GM19043 (cell line): Measurements from ENCODE around the gene COG2.
"Not testable (repeated sequence)": the region's sequence is repeated elsewhere in the genome, so short reads cannot be mapped to it uniquely, and the experiment has no call there.

Experiments used
- ATAC-seq: cut with Tn5 transposase; IDR thresholded peaks from one replicate; pipeline ENCODE4 v1.9.1; 2021; ENCODE audit warnings: low read depth; ENCODE audit not compliant: unreplicated experiment

The COG2 gene

DNA sequence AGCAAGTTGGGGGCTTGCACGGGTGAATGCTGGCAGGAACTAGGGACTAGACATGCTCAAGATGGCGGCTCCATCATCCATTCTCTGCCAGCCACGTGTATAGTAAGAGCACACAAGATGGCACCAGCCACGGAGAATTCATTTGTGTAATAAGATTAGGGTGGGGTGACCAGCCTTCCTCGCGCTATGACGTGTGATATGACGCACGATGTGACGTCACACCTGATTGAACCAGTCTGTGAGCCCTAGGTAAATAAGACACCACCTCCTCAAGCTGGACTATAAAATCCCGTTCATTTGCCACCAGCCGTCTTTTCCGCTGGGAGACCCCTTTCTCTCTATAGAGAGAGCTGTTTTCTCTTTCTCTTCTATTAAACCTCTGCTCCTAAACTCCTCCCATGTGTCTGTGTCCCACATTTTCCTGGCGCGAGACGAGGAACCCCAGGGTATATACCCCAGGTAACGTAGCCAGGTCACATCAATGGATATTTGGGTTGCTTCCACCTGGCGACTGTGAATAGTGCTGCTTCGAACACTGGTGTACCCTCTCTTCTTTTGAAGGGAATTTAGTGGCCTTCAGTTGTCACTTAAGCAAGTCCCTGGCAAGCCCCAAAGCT lies 18.1 kb upstream of the COG2 start:
- no peak for ATAC-seq

DNA sequence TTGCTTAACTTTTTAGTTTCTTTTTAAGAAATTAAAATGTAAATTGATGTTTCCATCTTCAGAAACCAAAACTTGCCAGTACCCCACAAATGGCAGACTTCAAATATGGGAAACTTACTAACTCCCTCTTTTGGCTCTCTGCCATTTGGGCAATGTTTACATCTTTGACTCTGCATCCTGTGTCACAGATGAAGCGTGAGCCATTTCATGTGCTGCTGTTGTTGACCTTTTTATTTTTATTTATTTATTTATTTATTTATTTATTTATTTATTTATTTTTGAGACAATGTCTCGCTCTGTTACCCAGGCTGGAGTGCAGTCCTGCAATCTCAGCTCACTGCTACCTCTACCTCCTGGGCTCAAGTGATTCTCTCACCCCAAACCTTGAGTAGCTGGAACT lies 16.0 kb upstream of the COG2 start:
- no peak for ATAC-seq

DNA sequence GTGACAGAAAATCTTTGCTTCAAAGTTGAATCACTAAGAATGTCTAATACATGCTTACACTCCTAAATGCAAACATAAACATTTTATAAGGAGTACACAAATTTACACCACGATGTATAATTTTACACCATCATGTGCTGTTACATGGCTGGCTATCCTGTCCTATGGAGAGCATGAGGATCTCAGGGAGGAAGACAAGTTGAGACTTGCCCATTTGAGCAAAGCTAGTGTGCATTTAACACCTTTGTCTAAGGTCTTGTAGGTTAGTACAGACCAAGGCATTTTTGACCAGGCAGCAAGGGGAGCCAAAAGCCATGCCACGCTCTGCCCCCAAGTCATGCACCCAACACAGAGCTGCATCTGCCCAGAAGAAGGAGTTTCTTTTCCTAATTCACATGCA lies 14.5 kb upstream of the COG2 start:
- ATAC-seq: no peak

DNA sequence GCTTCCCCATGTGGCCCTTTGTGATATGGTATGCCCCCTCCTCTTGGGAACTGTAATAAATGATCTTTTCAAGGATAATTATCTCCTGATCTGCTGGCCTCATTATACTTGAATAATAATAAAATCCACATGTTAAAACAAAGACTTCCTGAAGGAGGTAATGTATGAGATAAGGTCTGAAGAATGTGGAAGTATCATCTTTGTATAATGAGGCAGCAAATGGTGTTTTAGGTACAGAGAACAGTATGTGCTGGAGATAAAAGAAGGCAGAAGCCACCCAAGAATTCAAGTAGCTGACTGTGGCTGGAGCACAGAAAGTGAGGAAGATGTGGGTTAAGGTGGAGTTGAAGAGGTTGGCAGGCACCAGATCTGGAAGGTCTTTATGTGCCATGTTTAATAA lies 12.8 kb upstream of the COG2 start:
- ATAC-seq: no peak

DNA sequence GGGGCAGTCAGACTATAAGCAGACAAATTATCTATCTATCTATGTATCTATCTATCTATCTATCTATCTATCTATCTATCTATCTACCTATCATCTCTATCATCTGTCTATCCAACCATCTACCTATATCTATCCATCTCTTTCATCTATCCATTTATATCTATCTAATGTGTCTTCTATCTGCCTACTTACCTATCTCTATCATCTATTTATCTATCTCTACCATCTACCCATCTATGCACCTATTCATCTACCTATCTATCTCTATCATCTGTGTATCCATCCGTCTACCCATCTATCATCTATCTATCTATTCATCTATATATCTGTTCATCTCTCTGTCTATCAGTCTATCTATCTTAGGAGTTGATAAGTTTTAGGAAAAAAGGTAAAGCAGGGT lies 10.8 kb upstream of the COG2 start:
- ATAC-seq: no peak

DNA sequence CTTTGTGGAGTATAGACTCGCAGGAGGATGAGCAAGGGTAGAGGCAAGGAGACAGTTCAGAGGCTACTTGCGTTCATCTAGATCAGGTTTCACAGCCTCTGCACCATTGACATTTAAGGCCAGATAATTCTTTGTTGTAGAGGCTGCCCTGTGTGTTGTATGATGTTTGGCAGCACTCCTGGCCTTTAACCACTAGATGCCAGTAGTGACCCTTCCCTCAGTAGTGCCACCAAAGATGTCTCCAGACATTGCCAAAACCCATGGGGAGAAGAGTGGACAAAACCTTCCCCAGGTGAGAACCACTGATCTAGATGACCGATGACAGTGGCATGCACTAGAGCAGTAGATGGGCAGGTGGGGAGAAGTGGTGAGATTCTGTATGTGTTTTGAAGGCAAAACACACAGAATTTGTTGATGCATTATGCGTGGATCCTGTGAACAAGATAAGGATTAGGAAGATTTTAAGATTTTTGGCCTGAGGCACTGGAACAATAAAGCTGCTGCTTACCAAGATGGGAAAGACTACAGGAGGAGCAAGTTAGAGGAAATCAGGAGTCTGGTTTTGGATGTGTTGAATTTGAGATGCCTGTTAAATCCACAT lies 9.9 kb upstream of the COG2 start:
- ATAC-seq: no peak

DNA sequence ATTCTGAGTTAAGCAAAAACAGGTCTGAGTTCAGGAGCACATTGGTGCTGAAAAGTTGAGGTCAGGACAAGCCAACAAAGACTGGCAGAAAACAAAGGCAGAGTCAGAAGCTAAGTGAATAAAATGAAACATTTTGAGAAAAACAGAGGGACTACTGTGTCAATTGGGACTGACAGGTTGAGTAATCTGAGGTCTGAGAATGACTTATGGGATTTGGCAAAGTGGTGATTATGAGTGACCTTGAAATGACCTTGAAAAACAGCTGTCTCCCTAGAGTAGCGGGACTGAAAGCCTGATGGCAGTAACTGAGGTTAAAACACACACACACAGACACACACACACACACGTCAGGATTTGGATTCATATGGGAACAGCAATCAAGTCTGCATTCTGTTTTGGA lies 8.8 kb upstream of the COG2 start:
- ATAC-seq: no peak

DNA sequence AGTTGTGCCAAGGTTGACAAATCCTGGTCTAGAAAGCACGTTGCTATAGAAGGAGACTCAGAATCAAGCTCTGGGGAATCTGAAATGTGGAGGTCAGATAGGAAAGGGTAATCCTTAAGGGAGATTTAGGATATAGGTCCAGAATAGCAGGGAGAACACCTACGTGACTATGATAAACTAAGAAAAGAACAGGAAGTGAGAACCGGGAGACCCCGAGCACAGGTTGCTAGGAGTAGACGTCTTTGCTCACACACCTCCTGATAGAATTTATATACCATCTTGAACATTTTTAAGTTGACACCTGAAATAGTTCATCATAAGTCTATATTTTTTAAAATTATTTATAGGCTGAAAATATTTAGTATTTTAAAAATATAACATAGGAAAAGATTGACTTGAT lies 7.9 kb upstream of the COG2 start:
- no peak for ATAC-seq

DNA sequence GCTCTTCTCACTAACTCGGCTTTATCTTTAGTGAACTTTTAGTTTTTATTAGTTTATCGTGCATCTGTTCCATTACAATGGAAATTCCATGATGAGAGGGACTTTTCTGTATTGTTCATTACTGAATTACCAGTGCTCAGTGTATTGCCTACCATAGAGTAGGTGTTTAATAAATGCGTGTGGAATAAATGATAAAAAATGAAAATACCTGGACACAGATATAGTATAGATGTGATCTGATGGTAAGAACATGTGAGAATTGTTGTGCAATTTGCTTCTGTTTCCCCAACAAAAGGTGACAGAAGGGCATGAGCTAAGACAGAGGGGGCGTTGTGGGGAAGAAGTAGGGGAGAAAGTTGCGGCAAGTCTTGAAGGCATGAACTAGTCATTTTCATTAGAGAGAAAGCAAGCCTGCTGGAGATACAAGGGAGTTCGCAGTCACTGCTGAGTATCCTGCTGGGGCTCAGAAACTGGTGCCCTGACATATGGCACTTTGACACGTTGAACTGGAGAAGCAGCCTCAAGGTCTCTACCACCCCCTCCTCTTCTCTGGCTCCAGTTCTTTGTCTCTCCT lies 5.6 kb upstream of the COG2 start:
- ATAC-seq: no peak

DNA sequence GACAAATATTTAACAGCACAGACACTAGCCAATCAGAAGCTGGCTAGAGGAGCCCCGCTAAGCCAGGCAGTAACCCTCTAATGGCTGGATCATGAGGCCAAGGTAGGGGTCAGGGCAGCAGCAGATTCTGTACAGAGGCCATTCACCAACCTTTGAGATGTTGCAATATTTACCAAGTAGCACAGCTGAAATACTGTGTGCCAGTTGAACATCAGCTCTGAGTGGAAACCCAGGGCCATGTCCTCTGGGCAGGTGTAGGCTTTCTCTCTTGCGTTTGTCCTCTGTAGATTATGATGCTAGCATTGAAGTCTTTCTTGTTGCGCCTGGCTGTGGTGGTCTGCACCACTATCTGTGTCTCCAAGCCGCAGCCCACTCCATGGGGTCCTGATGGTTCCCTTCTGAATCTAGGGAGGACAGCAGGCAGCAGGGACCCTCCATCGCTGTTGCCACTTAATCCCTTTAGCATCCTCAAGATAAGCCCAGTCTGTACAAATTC lies 2.5 kb upstream of the COG2 start:
- no peak for ATAC-seq

DNA sequence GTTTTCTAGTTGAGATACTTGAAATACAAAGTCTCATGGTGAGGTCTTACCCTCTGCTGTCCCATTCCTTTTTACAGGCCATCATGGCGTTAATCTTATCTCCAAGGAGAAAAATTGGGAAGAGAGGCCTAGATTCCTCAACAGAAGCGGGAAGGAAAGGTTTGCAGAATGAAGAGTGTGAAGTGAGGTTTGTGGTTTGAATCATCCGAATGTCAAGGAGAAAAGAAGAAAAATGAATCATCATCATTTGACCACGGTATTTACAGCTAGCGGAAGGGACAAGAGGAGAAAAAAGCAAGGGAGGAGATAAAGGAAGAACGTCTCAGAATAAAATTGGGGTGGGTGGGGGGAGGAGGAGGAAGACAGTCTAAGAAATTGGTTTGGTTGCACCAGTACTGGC lies 935 bp upstream of the COG2 start:
- ATAC-seq: no peak

DNA sequence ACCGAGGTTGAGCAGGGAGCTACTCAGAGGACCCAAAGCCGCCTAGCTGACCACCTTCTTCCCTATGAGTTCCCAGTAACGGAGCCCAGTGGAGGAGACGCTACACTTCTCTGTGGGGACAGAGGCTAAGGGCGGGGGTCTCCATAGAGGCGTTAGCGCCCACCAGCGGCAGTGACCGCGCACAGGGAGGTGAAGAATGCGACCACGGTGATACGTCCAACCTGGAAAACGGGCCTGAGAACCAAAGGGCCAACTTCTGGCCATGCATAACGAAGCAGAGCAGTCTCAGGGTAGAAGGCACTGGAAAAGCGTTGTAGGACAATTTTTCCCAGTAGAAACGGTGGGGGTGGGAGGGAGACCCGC lies 400 bp upstream of the COG2 start:
- no peak for ATAC-seq

DNA sequence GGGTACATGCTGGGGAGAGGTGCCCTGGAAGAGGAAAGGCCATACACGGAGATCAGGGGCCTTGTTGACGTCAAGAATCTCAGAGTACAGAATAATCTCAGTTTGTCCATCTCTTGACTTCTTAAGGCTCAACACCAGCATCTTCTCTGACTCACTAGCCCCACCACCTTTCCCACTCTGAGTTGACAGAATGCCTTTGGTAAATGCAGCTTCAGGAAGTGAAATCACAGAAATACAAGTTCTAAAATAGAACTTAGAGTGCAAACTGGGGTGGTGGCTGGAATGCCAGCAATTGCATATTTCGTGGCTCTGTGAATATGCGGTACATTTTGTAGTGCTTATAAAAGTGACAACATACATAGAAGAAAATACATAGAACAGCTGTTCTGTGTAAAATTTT lies 1.6 kb downstream of the COG2 start:
- ATAC-seq: no peak

DNA sequence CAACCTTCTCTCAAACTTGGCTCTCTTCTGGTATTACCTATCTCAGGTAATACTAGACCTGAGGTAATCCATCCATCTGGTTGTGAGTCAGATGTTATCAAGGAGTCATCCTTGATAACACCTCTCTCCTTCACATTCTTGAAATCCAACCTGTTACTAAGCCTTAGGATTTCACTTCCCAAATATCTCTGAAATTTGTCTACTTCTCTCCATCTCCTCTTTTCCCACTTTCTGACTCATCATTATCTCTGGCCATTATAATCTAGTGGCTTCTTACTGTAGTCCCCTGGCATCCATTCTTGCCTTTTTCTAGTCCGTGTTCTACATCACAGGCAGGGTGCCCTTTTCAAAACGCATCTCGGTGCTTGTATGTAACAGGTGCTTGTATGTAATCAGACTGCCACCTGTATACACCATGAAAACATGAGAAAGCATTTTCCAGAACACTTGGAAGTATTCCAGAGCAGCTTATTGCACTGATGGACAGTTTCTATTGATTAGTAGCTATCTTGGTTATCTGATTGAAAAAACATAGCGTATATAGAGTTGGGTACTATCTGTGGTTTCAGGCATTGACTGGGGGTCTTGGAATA lies 4.5 kb downstream of the COG2 start:
- ATAC-seq: no peak

DNA sequence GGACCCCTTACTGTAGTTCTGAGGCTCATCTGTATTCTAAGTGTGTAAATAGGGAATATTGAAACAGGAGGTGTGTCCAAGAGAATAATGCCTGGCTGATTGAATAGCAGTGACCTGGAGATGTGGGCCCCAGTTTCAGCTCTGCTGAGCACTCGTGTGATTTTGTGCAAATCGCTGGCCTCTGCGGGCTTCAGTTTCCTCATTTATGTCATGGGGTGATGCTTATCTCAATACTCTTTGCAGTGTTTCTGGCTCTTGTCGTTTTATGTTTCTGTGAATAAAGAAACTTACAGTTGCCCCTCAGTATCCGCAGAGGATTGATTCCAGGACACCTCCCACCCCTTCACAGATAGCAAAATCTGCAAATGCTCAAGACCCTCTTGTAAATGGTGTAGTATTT lies 5.0 kb downstream of the COG2 start:
- ATAC-seq: no peak

DNA sequence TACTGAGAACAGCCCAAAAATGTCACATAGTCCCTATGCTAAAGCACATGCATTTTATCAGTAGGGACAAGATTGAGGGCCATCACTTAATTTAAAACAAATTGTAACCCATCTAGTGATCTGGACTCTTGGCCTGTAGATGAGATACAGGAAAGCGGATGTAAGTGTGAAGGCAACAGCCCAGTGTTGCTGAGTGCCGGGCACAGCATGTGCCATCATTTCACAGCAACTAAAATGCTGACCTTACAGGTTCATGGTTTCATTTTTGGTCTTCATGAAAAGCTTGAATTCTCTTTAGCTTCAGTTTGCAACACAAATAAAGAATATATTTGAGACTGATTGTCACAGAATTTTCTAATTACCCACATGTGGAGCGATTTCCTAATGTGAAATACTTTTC lies 5.8 kb downstream of the COG2 start:
- no peak for ATAC-seq

DNA sequence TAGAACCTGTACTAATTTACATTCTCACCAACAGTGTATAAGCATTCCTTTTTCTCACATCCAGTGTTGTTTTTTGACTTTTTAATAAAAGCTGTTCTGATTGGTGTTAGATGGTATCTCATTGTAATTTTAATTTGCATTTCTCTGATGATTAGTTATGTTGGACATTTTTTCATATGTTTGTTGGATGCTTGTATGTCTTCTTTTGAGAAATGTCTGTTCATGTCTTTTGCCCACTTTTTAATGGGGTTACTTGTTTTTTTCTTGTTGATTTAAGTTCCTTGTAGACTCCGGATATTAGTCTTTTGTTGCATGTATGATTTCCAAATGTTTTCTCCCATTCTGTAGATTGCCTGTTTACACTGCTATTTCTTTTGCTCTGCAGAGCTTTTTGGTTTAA lies 8.0 kb downstream of the COG2 start:
- ATAC-seq: no peak

DNA sequence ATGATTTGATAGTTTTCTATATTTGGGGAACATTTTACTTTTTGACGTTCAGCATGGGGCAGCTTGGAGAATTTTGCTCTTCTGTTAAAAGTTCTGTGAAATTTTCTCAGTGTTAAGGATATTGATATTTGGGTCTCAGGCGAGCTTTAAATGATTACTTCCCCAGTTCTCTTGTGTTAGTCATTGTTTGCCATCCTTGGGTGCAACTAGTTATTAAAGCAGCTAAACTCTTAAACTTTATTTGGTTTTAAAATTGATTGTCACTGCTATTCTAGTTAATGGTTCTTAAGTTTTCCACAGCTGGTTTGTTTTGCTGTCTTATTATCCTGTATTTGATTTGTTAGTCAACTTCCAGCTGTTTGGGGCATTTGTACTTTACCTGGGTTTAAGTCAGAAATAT lies 9.0 kb downstream of the COG2 start:
- ATAC-seq: no peak

DNA sequence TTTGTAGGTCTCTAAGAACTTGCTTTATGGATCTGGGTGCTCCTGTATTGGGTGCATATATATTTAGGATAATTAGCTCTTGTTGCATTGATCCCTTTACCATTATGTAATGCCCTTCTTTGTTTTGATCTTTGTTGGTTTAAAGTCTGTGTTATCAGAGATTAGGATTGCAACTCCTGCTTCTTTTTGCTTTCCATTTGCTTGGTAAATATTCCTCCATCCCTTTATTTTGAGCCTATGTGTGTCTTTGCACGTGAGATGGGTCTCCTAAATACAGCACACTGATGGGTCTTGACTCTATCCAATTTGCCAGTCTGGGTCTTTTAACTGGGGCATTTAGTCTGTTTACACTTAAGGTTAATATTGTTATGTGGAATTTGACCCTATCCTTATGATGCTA lies 14.4 kb downstream of the COG2 start:
- not testable (repeated sequence) for ATAC-seq

DNA sequence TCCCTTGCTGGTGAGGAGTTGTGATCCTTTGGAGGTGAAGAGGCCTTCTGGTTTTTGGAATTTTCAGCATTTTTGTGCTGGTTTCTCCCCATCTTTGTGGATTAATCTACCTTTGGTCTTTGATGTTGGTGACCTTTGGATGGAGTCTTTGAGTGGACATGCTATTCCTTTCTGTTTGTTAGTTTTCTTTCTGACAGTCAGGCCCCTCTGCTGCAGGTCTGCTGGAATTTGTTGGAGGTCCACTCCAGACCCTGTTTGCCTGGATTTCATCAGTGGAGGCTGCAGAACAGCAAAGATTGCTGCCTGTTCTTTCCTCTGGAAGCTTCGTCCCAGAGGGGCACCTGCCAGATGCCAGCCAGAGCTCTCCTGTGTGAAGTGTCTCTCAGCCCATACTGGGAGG lies 15.8 kb downstream of the COG2 start:
- not testable (repeated sequence) for ATAC-seq

DNA sequence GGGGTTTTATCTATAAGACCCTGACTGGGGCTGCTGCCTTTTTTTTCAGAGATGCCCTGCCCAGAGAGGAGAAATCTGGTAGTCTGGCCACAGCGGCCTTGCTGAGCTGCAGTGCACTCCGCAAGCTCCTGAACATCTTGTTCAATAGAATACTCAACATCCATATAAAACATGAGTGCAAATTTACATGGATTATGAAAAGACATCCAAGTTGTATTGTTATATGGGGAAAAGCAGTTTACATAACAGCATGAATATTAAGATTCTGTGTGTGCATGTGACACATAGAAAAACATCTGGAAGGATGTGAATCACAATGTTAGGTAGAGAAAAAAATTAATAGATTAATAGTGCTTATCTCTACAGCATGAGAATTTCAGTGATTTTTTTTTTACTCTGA lies 16.4 kb downstream of the COG2 start:
- ATAC-seq: no peak

DNA sequence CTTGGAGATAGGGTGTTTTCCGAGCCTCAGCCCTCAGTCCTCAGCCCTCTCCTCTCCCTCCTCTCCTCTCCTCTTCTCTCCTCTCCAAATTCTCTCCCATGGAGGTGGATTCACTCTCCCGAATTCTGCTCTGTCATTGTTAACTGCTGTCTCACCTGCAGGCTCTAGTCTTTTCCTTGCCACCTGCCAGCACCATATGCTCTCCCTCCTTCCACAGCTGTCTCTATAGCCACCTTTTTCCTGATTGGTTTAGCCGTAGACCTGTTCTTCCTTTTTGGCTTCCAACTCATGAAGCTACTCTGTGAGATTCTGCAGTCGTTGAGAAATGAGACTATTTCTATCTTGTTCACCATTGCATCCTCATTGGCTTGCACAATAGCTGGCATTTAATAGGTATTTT lies 19.7 kb downstream of the COG2 start:
- no peak for ATAC-seq
